ENCODE results near the gene THSD7A.
"Not testable (repeated sequence)": the region's sequence is repeated elsewhere in the genome, so short reads cannot be mapped to it uniquely, and the experiment has no call there.

Gene THSD7A

GRCh38 chr7:11471255-11471654, 360.7 kb downstream of the THSD7A start:
- no peak overlapping the region for H3K27ac Mint-ChIP-seq
- no peaks in the 10 kb centered on the region for H3K9me3 Mint-ChIP-seq
- H3K4me1 Mint-ChIP-seq = no peaks in the 10 kb centered on the region
- no peaks in the 10 kb centered on the region for H3K36me3 Mint-ChIP-seq (ENCODE audit: low read depth)
- DNase-seq = no peak
- H3K4me3 Mint-ChIP-seq = no peak overlapping the region
- no peak for ATAC-seq
- no peaks in the 10 kb centered on the region for H3K27me3 Mint-ChIP-seq

DNA sequence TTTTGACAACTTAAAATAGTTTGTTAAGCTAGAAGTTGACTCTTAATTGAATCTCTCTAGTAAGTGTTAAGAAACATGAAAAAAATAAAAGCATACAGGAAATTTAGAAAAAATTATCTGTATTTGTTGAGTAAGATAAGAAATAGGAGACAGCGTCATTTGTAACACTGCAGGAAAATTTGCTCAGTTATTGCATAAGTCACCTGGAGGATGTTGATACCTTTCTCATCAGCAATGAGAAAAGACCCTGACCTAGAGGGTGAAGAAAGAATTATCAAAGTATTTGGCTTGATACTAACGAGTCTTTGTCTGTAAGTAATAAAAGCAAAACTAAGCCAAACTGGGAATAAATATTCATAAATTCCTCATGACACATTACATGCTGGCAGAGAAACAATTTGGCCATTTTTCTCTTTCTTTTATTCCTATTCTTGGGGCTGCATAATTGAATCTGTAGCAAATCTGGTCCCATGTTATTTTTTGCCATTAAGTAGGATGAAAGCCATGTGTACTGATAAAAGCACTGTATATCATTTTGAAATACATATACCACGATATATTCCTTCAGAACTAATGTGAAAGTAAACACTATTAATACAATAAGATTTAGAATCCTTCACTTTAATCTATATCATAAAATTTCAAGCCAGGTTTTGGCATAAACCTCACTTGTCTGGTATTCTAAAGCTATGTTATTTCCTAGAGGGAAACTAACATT, 362.8 kb downstream of the THSD7A start:
- Mint-ChIP-seq H3K27ac (no peak overlapping the region), H3K4me1 (no peaks in the 10 kb centered on the region), H3K9me3 (no peaks in the 10 kb centered on the region), H3K4me3 (no peak overlapping the region), H3K27me3 (no peaks in the 10 kb centered on the region), H3K36me3 (ENCODE audit: low read depth) (no peaks in the 10 kb centered on the region)
- no peak for ATAC-seq
- no peak for DNase-seq

DNA sequence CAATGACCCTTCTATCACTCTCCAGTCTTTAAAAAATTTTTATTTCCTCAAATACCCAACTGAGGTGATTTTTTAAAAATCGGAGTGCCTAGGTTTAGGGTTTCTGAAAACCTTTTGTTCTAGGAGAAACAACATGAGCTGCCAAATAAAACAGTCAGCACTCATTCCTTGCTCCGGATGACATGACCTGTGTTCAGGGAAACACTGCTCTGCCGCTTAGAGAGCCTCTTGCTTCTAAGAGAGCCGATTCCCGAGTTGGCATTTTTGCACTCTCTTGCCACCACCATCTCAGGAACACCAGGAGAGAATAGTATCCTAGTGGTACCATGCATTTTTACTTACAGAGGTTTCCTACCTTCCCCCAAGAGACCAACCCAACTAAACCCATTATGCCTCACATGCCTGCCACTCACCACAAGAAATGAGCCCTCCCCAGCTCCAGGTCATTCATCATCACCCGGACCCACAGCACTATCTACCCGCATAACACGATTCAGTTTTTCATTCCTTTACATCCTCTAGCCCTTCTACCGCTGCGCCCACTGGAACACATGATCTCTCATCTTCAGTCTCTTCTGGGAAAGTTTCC, 365.4 kb downstream of the THSD7A start:
- DNase-seq (no peak), ATAC-seq (no peak)
- Mint-ChIP-seq H3K36me3 (ENCODE audit: low read depth) (no peaks in the 10 kb centered on the region), H3K9me3 (no peaks in the 10 kb centered on the region), H3K4me1 (no peaks in the 10 kb centered on the region), H3K27me3 (no peaks in the 10 kb centered on the region), H3K4me3 (no peak overlapping the region), H3K27ac (no peak overlapping the region)

- no peaks in the 10 kb centered on the region for H3K9me3 Mint-ChIP-seq
- DNase-seq = no peak
- H3K4me3 Mint-ChIP-seq = no peak overlapping the region
- no peak overlapping the region for H3K27ac Mint-ChIP-seq
- H3K36me3 Mint-ChIP-seq (ENCODE audit: low read depth) = no peaks in the 10 kb centered on the region
- ATAC-seq = no peak
- H3K27me3 Mint-ChIP-seq = no peaks in the 10 kb centered on the region
- H3K4me1 Mint-ChIP-seq = no peaks in the 10 kb centered on the region
Measured at GRCh38 chr7:11464624-11465023, 367.4 kb downstream of the THSD7A start.

- no peak for DNase-seq
- no peak overlapping the region for H3K4me3 Mint-ChIP-seq
- peaks cover 3% of the 10 kb centered on the region for H3K9me3 Mint-ChIP-seq
- no peaks in the 10 kb centered on the region for H3K27me3 Mint-ChIP-seq
- ATAC-seq = no peak
- H3K36me3 Mint-ChIP-seq (ENCODE audit: low read depth) = no peaks in the 10 kb centered on the region
- H3K27ac Mint-ChIP-seq = no peak overlapping the region
- no peaks in the 10 kb centered on the region for H3K4me1 Mint-ChIP-seq
Measured at GRCh38 chr7:11461946-11462345, 370.1 kb downstream of the THSD7A start.

DNA sequence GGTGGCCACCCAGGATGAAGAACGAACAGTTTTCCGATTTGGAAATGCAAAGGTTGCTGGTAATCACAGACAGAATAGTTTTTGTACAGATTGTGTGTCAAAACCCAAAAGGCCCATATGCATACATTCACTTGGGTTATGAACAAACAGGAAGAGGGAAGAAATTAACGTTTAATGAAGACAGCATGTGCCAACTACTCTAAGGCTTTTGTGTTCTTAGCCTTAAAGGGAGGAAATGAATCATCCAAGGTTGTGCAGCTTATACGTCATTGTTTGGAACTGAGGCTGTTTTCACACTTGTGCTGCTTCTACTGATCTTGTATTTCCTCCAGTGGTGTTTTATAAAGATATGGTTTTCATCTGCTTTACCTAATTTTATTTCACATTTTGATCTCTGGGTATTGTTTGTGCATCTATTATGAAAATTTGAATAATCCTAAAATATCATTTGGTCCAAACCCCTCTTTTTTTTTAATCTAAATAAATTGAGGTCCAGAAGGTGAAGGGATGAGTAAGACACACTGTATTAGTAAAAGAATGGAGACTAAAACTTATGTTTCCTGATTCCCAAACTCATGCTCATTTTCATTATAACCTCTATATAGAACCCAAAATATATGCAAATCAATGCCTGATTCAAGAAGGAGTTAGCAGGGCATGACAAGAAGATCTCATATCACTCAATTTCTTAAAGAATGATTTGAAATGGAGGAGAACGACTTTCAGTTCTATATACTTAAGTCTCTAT, 373.1 kb downstream of the THSD7A start:
- ATAC-seq (no peak), DNase-seq (no peak)
- no peak overlapping the region for H3K4me3 Mint-ChIP-seq
- H3K27me3 Mint-ChIP-seq = no peaks in the 10 kb centered on the region
- peaks cover 3% of the 10 kb centered on the region for H3K9me3 Mint-ChIP-seq
- no peaks in the 10 kb centered on the region for H3K36me3 Mint-ChIP-seq (ENCODE audit: low read depth)
- H3K4me1 Mint-ChIP-seq = no peaks in the 10 kb centered on the region
- no peak overlapping the region for H3K27ac Mint-ChIP-seq

DNA sequence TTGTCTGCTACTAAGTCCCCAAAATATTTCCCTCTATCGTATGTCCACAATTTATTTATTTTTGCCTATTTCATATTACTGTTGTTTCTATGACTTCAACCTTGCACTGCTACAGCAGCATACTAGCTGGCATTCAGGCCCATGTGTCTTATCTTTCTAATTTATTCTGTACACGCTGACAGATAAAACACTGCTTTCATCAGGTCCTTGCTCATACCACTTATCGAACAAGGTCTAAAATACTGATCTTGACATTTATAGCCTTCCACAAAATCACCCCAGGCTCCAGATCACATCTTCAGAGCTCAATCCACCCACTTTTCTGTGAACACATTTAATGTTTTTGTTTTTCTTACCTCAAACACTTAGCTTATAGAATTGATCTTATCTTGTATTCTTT, 374.6 kb downstream of the THSD7A start:
- H3K9me3 Mint-ChIP-seq = peaks cover 3% of the 10 kb centered on the region

DNA sequence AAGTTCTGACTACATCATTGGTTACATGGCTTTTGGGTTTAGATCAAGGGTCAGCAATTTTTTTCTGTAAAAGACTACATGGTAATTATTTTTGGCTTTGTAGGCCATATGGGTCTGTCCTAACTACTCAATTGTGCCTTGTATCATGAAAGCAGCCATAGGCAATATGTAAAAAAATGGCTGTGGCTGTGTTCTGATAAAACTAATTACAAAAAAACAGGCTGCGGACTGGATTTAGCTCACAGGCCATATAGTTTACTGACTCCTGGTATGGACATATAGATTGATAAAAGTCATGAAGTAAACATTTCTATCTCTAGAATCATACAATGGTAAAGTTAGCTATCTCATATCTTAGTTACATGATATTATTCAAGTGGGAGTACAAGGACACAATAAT, 375.4 kb downstream of the THSD7A start:
- DNase-seq = no peak
- no peaks in the 10 kb centered on the region for H3K27me3 Mint-ChIP-seq
- H3K27ac Mint-ChIP-seq = no peak overlapping the region
- H3K4me1 Mint-ChIP-seq = no peaks in the 10 kb centered on the region
- H3K36me3 Mint-ChIP-seq (ENCODE audit: low read depth) = no peaks in the 10 kb centered on the region
- no peak overlapping the region for H3K4me3 Mint-ChIP-seq
- H3K9me3 Mint-ChIP-seq = peaks cover 3% of the 10 kb centered on the region
- no peak for ATAC-seq

More for the DNA sequence above, 374.6 kb downstream of the THSD7A start:
- Mint-ChIP-seq H3K27me3 (no peaks in the 10 kb centered on the region), H3K4me1 (no peaks in the 10 kb centered on the region), H3K4me3 (no peak overlapping the region), H3K27ac (no peak overlapping the region), H3K36me3 (ENCODE audit: low read depth) (no peaks in the 10 kb centered on the region)
- ATAC-seq (no peak), DNase-seq (no peak)

- ATAC-seq (no peak), DNase-seq (no peak)
- Mint-ChIP-seq H3K27me3 (no peaks in the 10 kb centered on the region), H3K4me1 (no peaks in the 10 kb centered on the region), H3K27ac (no peak overlapping the region), H3K4me3 (no peak overlapping the region), H3K9me3 (no peaks in the 10 kb centered on the region), H3K36me3 (ENCODE audit: low read depth) (no peaks in the 10 kb centered on the region)
Measured at GRCh38 chr7:11452476-11452875, 379.5 kb downstream of the THSD7A start.

- Mint-ChIP-seq H3K9me3 (no peaks in the 10 kb centered on the region), H3K36me3 (ENCODE audit: low read depth) (no peaks in the 10 kb centered on the region), H3K4me1 (no peaks in the 10 kb centered on the region), H3K27me3 (no peaks in the 10 kb centered on the region), H3K4me3 (no peak overlapping the region), H3K27ac (no peak overlapping the region)
- ATAC-seq = no peak
- no peak for DNase-seq
Measured at GRCh38 chr7:11450281-11450680, 381.7 kb downstream of the THSD7A start.

- no peak for ATAC-seq
Measured at GRCh38 chr7:11449316-11449715, 382.7 kb downstream of the THSD7A start.

DNA sequence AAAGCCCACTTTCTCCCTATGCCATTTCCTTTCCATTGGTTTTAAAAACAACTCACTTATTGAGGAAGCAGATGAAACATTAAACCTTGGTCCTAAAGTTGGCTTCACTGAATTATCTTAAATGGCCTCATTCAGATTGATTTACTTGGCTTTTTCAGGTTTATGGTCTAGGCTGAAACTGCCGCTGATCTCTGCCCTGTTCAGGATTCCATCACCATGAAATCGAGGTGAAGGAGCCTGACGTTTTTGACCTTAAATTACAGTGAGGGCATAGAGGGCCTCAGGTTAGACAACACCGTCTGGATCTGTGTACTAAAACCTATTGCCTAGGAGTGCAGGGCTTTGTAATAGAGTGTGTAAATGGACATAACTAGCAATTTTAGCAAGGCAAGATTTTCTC, 383.7 kb downstream of the THSD7A start:
- Mint-ChIP-seq H3K36me3 (ENCODE audit: low read depth) (no peaks in the 10 kb centered on the region), H3K27me3 (no peaks in the 10 kb centered on the region), H3K4me3 (no peak overlapping the region), H3K9me3 (no peaks in the 10 kb centered on the region), H3K4me1 (no peaks in the 10 kb centered on the region), H3K27ac (no peak overlapping the region)
- DNase-seq (no peak), ATAC-seq (no peak)

More at GRCh38 chr7:11449316-11449715, 382.7 kb downstream of the THSD7A start:
- no peaks in the 10 kb centered on the region for H3K9me3 Mint-ChIP-seq
- DNase-seq = no peak
- H3K4me3 Mint-ChIP-seq = no peak overlapping the region
- H3K27ac Mint-ChIP-seq = no peak overlapping the region
- no peaks in the 10 kb centered on the region for H3K36me3 Mint-ChIP-seq (ENCODE audit: low read depth)
- H3K27me3 Mint-ChIP-seq = no peaks in the 10 kb centered on the region
- no peaks in the 10 kb centered on the region for H3K4me1 Mint-ChIP-seq

- H3K4me3 Mint-ChIP-seq = no peak overlapping the region
- H3K27me3 Mint-ChIP-seq = no peaks in the 10 kb centered on the region
- H3K9me3 Mint-ChIP-seq = no peaks in the 10 kb centered on the region
- H3K27ac Mint-ChIP-seq = no peak overlapping the region
- ATAC-seq (no peak), DNase-seq (no peak)
- no peaks in the 10 kb centered on the region for H3K36me3 Mint-ChIP-seq (ENCODE audit: low read depth)
- no peaks in the 10 kb centered on the region for H3K4me1 Mint-ChIP-seq
Measured at GRCh38 chr7:11447106-11447505, 384.9 kb downstream of the THSD7A start.

GRCh38 chr7:11443934-11444333, 388.1 kb downstream of the THSD7A start:
- H3K36me3 Mint-ChIP-seq (ENCODE audit: low read depth); H3K4me1 Mint-ChIP-seq; H3K27me3 Mint-ChIP-seq; H3K4me3 Mint-ChIP-seq; ATAC-seq; H3K9me3 Mint-ChIP-seq; H3K27ac Mint-ChIP-seq; DNase-seq: not testable (repeated sequence)

DNA sequence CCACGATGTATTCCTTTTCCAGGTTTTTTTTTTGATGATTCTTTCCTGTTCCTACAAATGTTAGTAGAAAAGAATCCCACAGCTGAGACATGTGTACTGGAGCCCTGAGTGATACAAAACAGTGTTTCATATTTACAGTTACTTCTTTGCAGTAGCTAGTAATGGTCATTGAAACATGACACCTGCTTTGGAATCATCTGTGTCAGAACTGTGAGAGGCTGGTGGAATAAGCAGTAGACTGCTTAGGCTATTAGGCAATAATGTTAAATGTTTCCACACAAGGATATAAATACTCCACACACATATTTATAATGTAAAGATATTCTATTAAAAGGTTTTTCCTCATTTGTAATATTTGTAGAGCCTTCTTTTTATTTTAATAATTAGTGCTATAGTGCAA, 394.0 kb downstream of the THSD7A start:
- H3K27ac Mint-ChIP-seq = no peak overlapping the region
- no peak overlapping the region for H3K4me3 Mint-ChIP-seq
- no peaks in the 10 kb centered on the region for H3K27me3 Mint-ChIP-seq
- no peaks in the 10 kb centered on the region for H3K36me3 Mint-ChIP-seq (ENCODE audit: low read depth)
- ATAC-seq = no peak
- no peaks in the 10 kb centered on the region for H3K9me3 Mint-ChIP-seq
- no peak for DNase-seq
- no peaks in the 10 kb centered on the region for H3K4me1 Mint-ChIP-seq

All from activated naive CD8-positive, alpha-beta T cell treated with anti-CD3 and anti-CD28 coated beads, Interleukin-2, amount 50 U/mL, for 24 hours (primary cell).